H1 (cell line): ENCODE measurements around the gene TNRC6B. TPM values are rescaled to one million over a fixed set of nuclear protein-coding genes. Genes with fewer than 3 reads are reported as not detected.
"Not testable (repeated sequence)": the region's sequence is repeated elsewhere in the genome, so short reads cannot be mapped to it uniquely, and the experiment has no call there.

Source experiments
- CTCF ChIA-PET: fragments of 300-600 bp; sonication (Branson Sonifier 250); formaldehyde crosslinking; loops from one replicate; lab custom pipeline; 2021; ENCODE audit not compliant: partially characterized antibody; lab: Charles Lee
- POLR2A ChIA-PET: fragments of 300-600 bp; sonication (Branson Sonifier 250); formaldehyde crosslinking; loops from one replicate; lab custom pipeline; 2021; ENCODE audit warnings: inconsistent platforms; ENCODE audit not compliant: partially characterized antibody; lab: Charles Lee
- DNase-seq, 2 experiments: peaks; one replicate each; pipeline versions ENCODE4 v3.0.0 to v3.0.0-alpha.2; 2010 to 2022; ENCODE audit warnings: low spot score in 2 of 2, low read depth in 1 of 2, mixed read lengths in 1 of 2
- FAIRE-seq: peaks from 2 replicates; lab custom pipeline; 2011; peaks lifted over from hg19 to GRCh38; lab: Jason Lieb, UNC
- H2AFZ ChIP-seq: 2 replicates; pipeline ENCODE4 v1.8.1; 2012; ENCODE audit warnings: low read length, inconsistent platforms
- H2AK5ac ChIP-seq: 2 replicates; pipeline ENCODE4 v1.6.1; 2013; ENCODE audit warnings: low read depth, low read length
- H2BK120ac ChIP-seq: replicated peaks from 2 replicates; pipeline ENCODE3; 2013; ENCODE audit warnings: low read depth, low read length, inconsistent platforms
- H2BK12ac ChIP-seq: 2 replicates; pipeline ENCODE4 v1.6.1; 2013; ENCODE audit warnings: low read depth, low read length
- H2BK15ac ChIP-seq: 2 replicates; pipeline ENCODE4 v1.6.1; 2013; ENCODE audit warnings: low read length
- H2BK20ac ChIP-seq: 2 replicates; pipeline ENCODE4 v1.6.1; 2013; ENCODE audit warnings: low read length
- H2BK5ac ChIP-seq: 2 replicates; pipeline ENCODE4 v1.6.1; 2013; ENCODE audit warnings: low read depth, low read length
- H3K14ac ChIP-seq: 2 replicates; pipeline ENCODE4 v1.6.1; 2013; ENCODE audit warnings: inconsistent platforms; ENCODE audit not compliant: insufficient read length
- H3K18ac ChIP-seq: 2 replicates; pipeline ENCODE4 v1.6.1; 2013; ENCODE audit warnings: low read length; ENCODE audit errors: extremely low read depth
- H3K23ac ChIP-seq: 2 replicates; pipeline ENCODE4 v1.6.1; 2013; ENCODE audit warnings: inconsistent platforms; ENCODE audit not compliant: insufficient read length
- H3K23me2 ChIP-seq: 2 replicates; pipeline ENCODE4 v1.6.1; 2013; ENCODE audit warnings: low read depth, low read length
- H3K27ac ChIP-seq: 2 replicates; pipeline ENCODE4 v1.6.1; 2011; ENCODE audit warnings: low read depth, low read length, inconsistent platforms
- H3K27me3 ChIP-seq, 4 experiments: replicated peaks in 1 of 4; 1 replicate in 1 of 4; 2 replicates in 3 of 4; pipeline versions ENCODE4 v1.6.1 to v1.8.1; 2011 to 2013; ENCODE audit warnings: low read length in 3 of 4, mild to moderate bottlenecking in 3 of 4, inconsistent platforms in 2 of 4, mixed read lengths in 2 of 4, moderate library complexity in 1 of 4; ENCODE audit not compliant: control insufficient read depth in 3 of 4, insufficient read depth in 3 of 4; ENCODE audit errors: extremely low read depth in 1 of 4
- H3K36me3 ChIP-seq, 4 experiments: 2 replicates each; pipeline versions ENCODE4 v1.6.1 to v1.8.1; 2011 to 2013; ENCODE audit warnings: mild to moderate bottlenecking in 4 of 4, low read length in 3 of 4, moderate library complexity in 2 of 4, control low read depth in 1 of 4, inconsistent platforms in 1 of 4; ENCODE audit not compliant: insufficient read depth in 4 of 4, control insufficient read depth in 2 of 4
- H3K4ac ChIP-seq: replicated peaks from 2 replicates; pipeline ENCODE3; 2013; ENCODE audit warnings: low read length, low read depth, mixed read lengths, inconsistent platforms; ENCODE audit not compliant: insufficient read length
- H3K4me1 ChIP-seq, 4 experiments: replicated peaks in 1 of 4; 1 replicate in 1 of 4; 2 replicates in 3 of 4; pipeline versions ENCODE4 v1.6.1 to v1.8.1; 2011 to 2013; ENCODE audit warnings: low read length in 3 of 4, inconsistent platforms in 2 of 4, mixed read lengths in 1 of 4; ENCODE audit not compliant: insufficient read depth in 4 of 4, control insufficient read depth in 3 of 4
- H3K4me2 ChIP-seq, 2 experiments: 2 replicates each; pipeline versions ENCODE4 v1.6.1 to v1.8.1; 2011 to 2013; ENCODE audit warnings: low read depth in 2 of 2, low read length in 2 of 2, control low read depth in 1 of 2, inconsistent platforms in 1 of 2, mild to moderate bottlenecking in 1 of 2; ENCODE audit not compliant: insufficient read depth in 1 of 2
- H3K4me3 ChIP-seq, 4 experiments: fragments of 200-600, 300-600 bp in 1 of 4; sonication (generic), shearing (Covaris generic), sonication (Bioruptor Twin) in 1 of 4; 2 replicates each; pipeline versions ENCODE4 v1.5.1 to v1.8.1; 2011 to 2016; ENCODE audit warnings: low read length in 4 of 4, low read depth in 3 of 4, control low read depth in 2 of 4, inconsistent platforms in 2 of 4, mild to moderate bottlenecking in 2 of 4, mixed read lengths in 1 of 4, moderate library complexity in 1 of 4; ENCODE audit not compliant: insufficient read depth in 2 of 4; ENCODE audit errors: extremely low read depth in 1 of 4
- H3K56ac ChIP-seq: replicated peaks from 2 replicates; pipeline ENCODE3; 2013; ENCODE audit warnings: low read depth, mild to moderate bottlenecking, mixed read lengths, low read length, inconsistent platforms; ENCODE audit not compliant: insufficient read length
- H3K79me1 ChIP-seq: 2 replicates; pipeline ENCODE4 v1.6.1; 2013; ENCODE audit warnings: low read depth, low read length, control low read depth
- H3K79me2 ChIP-seq, 2 experiments: 2 replicates each; pipeline versions ENCODE4 v1.6.1 to v1.8.1; 2012 to 2013; ENCODE audit warnings: low read length in 2 of 2, mild to moderate bottlenecking in 2 of 2, inconsistent platforms in 1 of 2; ENCODE audit not compliant: insufficient read depth in 2 of 2, control insufficient read depth in 1 of 2
- H3K9ac ChIP-seq, 4 experiments: replicated peaks in 1 of 4; 1 replicate in 1 of 4; 2 replicates in 3 of 4; pipeline versions ENCODE4 v1.6.1 to v1.8.1; 2011 to 2013; ENCODE audit warnings: low read depth in 3 of 4, low read length in 3 of 4, control low read depth in 2 of 4, mild to moderate bottlenecking in 2 of 4, moderate library complexity in 2 of 4, inconsistent platforms in 1 of 4; ENCODE audit errors: extremely low read depth in 1 of 4
- H3K9me3 ChIP-seq, 2 experiments: 2 replicates each; pipeline versions ENCODE4 v1.6.1 to v1.8.1; 2012 to 2013; ENCODE audit warnings: mild to moderate bottlenecking in 2 of 2, moderate library complexity in 2 of 2, control low read depth in 1 of 2, inconsistent platforms in 1 of 2, low read depth in 1 of 2, low read length in 1 of 2, mixed read lengths in 1 of 2; ENCODE audit not compliant: insufficient read depth in 2 of 2
- H4K20me1 ChIP-seq, 2 experiments: replicated peaks in 1 of 2; 2 replicates each; pipeline versions ENCODE3 to v1.8.1; 2011 to 2013; ENCODE audit warnings: inconsistent platforms in 2 of 2, low read length in 2 of 2, mild to moderate bottlenecking in 1 of 2; ENCODE audit not compliant: insufficient read depth in 2 of 2, control insufficient read depth in 1 of 2
- H4K5ac ChIP-seq: 2 replicates; pipeline ENCODE4 v1.6.1; 2013; ENCODE audit warnings: low read length, low read depth, mixed read lengths, inconsistent platforms; ENCODE audit not compliant: insufficient read length
- H4K8ac ChIP-seq: 2 replicates; pipeline ENCODE4 v1.8.0; 2013; ENCODE audit warnings: mild to moderate bottlenecking, moderate library complexity, low read length, inconsistent platforms; ENCODE audit not compliant: insufficient read depth; ENCODE audit errors: extremely low read depth
- H4K91ac ChIP-seq: replicated peaks from 2 replicates; pipeline ENCODE3; 2013; ENCODE audit warnings: low read length, mixed read lengths, inconsistent platforms; ENCODE audit not compliant: insufficient read length
- HDAC2 ChIP-seq, 2 experiments: fragments of 300-600 bp in 1 of 2; sonication (generic) in 1 of 2; IDR thresholded peaks; 2 replicates each; pipeline ENCODE4 v1.6.1; 2011 to 2012; ENCODE audit warnings: low read depth in 2 of 2, low read length in 2 of 2, mild to moderate bottlenecking in 2 of 2, moderate library complexity in 2 of 2, borderline replicate concordance in 1 of 2, inconsistent platforms in 1 of 2
- SP4 ChIP-seq: IDR thresholded peaks from 2 replicates; pipeline ENCODE4 v1.6.1; 2012; ENCODE audit warnings: low read length, inconsistent platforms
- SUZ12 ChIP-seq: fragments of 200-600 bp; sonication (generic); IDR thresholded peaks from 2 replicates; pipeline ENCODE4 v1.6.1; 2012; ENCODE audit warnings: mild to moderate bottlenecking, inconsistent platforms, low read length, moderate library complexity, mixed read lengths
- YY1 ChIP-seq: IDR thresholded peaks from 2 replicates; pipeline ENCODE4 v1.6.1; 2011; ENCODE audit warnings: low read depth, mild to moderate bottlenecking, low read length
- WGBS, 2 experiments: shearing (Covaris generic) in 1 of 2; methylation state at CpG; one replicate each; pipeline versions ENCODE4 v1.1.6 to v1.1.7; 2013 to 2015; ENCODE audit warnings: low lambda C conversion rate in 2 of 2, mixed read lengths in 2 of 2, inconsistent platforms in 1 of 2, low coverage in 1 of 2, missing lambda C conversion rate in 1 of 2; ENCODE audit not compliant: insufficient replicate concordance in 2 of 2, insufficient coverage in 1 of 2, insufficient read length in 1 of 2; ENCODE audit errors: extremely low coverage in 1 of 2, missing lambda C conversion rate in 1 of 2; 5-methylcytosine and 5-hydroxymethylcytosine counted together
- polyA plus RNA-seq, 7 experiments: library from polyadenylated mRNA; depleted of rRNA in 3 of 7; stranded (reverse) in 5 of 7; unstranded in 2 of 7; fragments of >200 nt in 5 of 7; fragments of 200-250 nt in 2 of 7; gene quantifications; 1 replicate in 5 of 7; 2 replicates in 1 of 7; 4 replicates in 1 of 7; pipeline versions ENCODE4 v1.2.1 to v1.2.3, GENCODE V29; 2011 to 2013; ENCODE audit warnings: missing spikeins in 2 of 7, mixed read lengths in 2 of 7
- total RNA-seq: library from RNA; stranded (reverse); fragmentation: NEBNext Ultra II Directional; extraction: Animal tissue kit (Norgen Biotek cat#: 25700); gene quantifications from 2 replicates; pipeline ENCODE4 v1.2.1, GENCODE V29; 2021

TNRC6B gene
- total and polyA plus RNA-seq, 2 of the 8 experiments (the other 6 are each of a cell fraction or from before 2014, with no cell fraction given) = 12.5 to 48.9 TPM

DNA sequence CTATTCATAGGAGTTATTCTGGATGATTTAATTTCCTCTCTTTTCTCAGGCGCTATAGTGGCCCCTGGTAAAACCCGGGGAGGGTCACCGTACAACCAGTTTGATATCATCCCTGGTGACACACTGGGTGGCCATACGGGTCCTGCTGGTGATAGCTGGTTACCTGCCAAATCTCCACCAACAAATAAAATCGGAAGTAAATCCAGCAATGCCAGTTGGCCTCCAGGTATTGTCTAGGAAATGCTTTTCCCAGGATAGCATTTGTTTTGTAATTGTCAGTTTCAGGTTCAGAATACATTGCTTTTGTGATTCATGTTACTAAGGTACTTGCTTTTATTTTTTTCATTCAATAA, 133.0 kb downstream of the TNRC6B start (continued):
- TF ChIP-seq SP4 = no peak
- TF ChIP-seq HDAC2 (IDR thresholded peaks at IDR 0.05; ENCODE audit: borderline replicate concordance in 1 of 2, low read depth in 2 of 2, low read length in 2 of 2) = no peak
- TF ChIP-seq SUZ12 = no peak
- no peak for TF ChIP-seq YY1
- TF ChIP-seq, all 59 proteins: peak for 0

DNA sequence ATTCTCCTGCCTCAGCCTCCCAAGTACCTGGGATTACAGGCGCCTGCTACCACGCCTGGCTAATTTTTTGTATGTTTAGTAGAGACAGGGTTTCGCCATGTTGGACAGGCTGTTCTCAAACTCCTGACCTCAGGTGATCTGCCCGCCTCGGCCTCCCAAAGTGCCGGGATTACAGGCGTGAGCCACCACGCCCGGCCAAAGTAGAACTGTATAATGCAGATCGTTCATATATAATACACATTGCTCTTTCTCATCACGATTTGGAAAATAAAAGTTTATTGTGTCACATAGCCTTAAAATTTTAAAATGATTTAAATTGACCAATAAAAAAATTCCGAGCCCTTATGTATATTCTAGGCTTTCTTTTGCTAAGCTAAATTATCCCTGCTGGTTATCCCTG, 133.9 kb downstream of the TNRC6B start:
- H3K18ac ChIP-seq, H2BK5ac ChIP-seq, FAIRE-seq, H3K14ac ChIP-seq, H3K4ac ChIP-seq, H3K4me1 ChIP-seq, H3K27me3 ChIP-seq, H2BK15ac ChIP-seq, DNase-seq, H4K5ac ChIP-seq, H3K4me3 ChIP-seq, H3K79me1 ChIP-seq, H3K9ac ChIP-seq, H3K27ac ChIP-seq, H2BK120ac ChIP-seq, H3K23me2 ChIP-seq, H2BK20ac ChIP-seq, H3K4me2 ChIP-seq, H2AFZ ChIP-seq, H3K9me3 ChIP-seq, H2BK12ac ChIP-seq, H2AK5ac ChIP-seq, H4K8ac ChIP-seq, H3K23ac ChIP-seq, H3K79me2 ChIP-seq, H3K56ac ChIP-seq, POLR2A ChIA-PET, H4K20me1 ChIP-seq, H4K91ac ChIP-seq: not testable (repeated sequence)
- WGBS, 2 experiments = 95% methylated on average over 12 of the region's 12 CpGs; no CpG with 5 or more reads in 1 of the 2 experiments
- CTCF ChIA-PET = interaction anchor here (1.3 kb wide), 1 partner anchor 37 kb away, joined by 4 read pairs; no protein-coding TSS in a partner anchor
- peaks cover 35 to 87% (median 69%) of the 10 kb centered on the region in 4 experiments for H3K36me3 ChIP-seq
